IPS-18a (cell line): Measurements from ENCODE around the gene DCAF6.

Source experiments
- H3K27ac ChIP-seq: one replicate; pipeline ENCODE4 v1.5.1; 2013; ENCODE audit warnings: low read length
- H3K27me3 ChIP-seq: one replicate; pipeline ENCODE4 v1.6.1; 2013; ENCODE audit warnings: mild to moderate bottlenecking, low read length; ENCODE audit not compliant: control insufficient read depth, insufficient read depth
- H3K36me3 ChIP-seq: one replicate; pipeline ENCODE4 v1.6.1; 2013; ENCODE audit warnings: low read depth, low read length; ENCODE audit not compliant: control insufficient read depth
- H3K4me1 ChIP-seq: one replicate; pipeline ENCODE4 v1.6.1; 2013; ENCODE audit warnings: low read depth, low read length; ENCODE audit not compliant: control insufficient read depth
- H3K4me3 ChIP-seq: one replicate; pipeline ENCODE4 v1.5.1; 2013; ENCODE audit warnings: low read length
- H3K9ac ChIP-seq: one replicate; pipeline ENCODE4 v1.6.1; 2013; ENCODE audit warnings: mild to moderate bottlenecking, low read length, moderate library complexity
- H3K9me3 ChIP-seq: one replicate; pipeline ENCODE4 v1.6.1; 2013; ENCODE audit warnings: low read depth, low read length; ENCODE audit not compliant: control insufficient read depth

DCAF6 gene

DNA sequence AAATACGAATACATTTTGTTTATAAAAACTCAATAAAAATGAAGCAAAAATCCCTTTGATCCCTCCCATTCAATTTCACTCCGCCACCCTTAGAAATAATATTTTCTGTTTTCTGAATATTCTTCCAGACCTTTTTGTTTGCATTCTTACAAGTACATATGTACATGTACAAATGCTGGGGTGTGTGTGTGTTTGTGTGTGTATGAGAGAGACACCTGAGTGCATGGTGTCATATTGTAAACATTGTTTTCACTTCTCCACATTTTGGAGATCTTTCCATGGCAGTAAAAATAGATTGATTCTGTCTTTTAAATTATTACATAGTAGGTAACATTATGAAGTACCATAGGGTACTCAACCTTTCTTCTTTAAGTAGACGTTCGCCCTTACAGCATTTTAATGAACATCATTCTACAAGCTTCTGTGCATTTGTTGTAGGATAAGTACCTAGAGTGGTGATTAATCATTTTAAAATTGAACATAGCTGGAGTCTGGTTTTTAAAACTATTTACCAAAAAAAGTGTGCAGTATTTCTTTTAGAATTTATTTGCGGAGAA, 1.7 kb downstream of the DCAF6 start:
- H3K4me3 ChIP-seq, result peak overlapping the region; percentile 76
- no peaks in the 10 kb centered on the region for H3K9me3 ChIP-seq
- no peaks in the 10 kb centered on the region for H3K27me3 ChIP-seq
- H3K36me3 ChIP-seq, result no peaks in the 10 kb centered on the region
- peaks cover 9% of the 10 kb centered on the region for H3K4me1 ChIP-seq
- H3K9ac ChIP-seq, result peak overlapping the region; percentile 93
- H3K27ac ChIP-seq, result no peak overlapping the region

DNA sequence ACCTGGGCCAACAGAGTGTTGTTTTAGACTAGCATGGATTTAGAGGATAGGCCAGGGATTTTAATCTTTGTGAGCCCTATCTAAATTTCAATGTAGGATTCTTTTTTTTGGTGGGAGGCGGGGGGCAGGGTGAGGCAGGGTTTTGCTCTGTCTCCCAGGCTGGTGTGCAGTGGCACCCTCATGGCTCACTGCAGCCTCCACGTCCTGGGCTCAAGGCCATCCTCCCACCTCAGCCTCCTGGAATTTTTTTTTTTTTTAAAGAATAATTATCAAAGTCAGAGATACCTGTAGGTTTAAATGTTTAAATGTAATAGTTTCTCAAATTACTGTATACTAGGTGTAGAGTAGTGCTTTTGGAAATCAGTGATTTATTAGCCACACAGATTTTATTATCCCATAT, 3.8 kb downstream of the DCAF6 start:
- peaks cover 9% of the 10 kb centered on the region for H3K4me1 ChIP-seq
- no peak overlapping the region for H3K27ac ChIP-seq
- H3K9ac ChIP-seq, result no peak overlapping the region
- H3K36me3 ChIP-seq, result no peaks in the 10 kb centered on the region
- no peaks in the 10 kb centered on the region for H3K9me3 ChIP-seq
- no peaks in the 10 kb centered on the region for H3K27me3 ChIP-seq
- no peak overlapping the region for H3K4me3 ChIP-seq

DNA sequence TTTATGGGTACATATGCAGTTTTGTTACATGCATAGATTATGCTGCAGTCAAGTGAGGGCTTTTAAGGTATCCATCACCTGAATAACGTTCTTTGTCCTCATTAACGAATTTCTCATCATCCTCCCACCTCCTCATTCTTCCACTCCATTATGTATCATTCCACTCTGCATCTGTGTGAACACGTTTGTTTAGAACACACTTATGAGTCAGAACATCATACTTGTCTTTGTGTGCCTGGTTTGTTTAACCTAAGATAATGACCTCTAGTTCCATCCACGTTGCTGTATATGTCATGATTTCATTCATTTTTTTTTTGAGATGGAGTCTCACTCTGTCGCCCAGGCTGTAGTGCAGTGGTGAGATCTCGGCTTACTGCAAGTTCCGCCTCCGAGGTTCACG, 7.1 kb downstream of the DCAF6 start:
- H3K9me3 ChIP-seq, result no peaks in the 10 kb centered on the region
- H3K27me3 ChIP-seq, result no peaks in the 10 kb centered on the region
- H3K4me1 ChIP-seq, result peaks cover 1% of the 10 kb centered on the region
- H3K36me3 ChIP-seq, result no peaks in the 10 kb centered on the region
- no peak overlapping the region for H3K9ac ChIP-seq
- no peak overlapping the region for H3K4me3 ChIP-seq
- no peak overlapping the region for H3K27ac ChIP-seq

DNA sequence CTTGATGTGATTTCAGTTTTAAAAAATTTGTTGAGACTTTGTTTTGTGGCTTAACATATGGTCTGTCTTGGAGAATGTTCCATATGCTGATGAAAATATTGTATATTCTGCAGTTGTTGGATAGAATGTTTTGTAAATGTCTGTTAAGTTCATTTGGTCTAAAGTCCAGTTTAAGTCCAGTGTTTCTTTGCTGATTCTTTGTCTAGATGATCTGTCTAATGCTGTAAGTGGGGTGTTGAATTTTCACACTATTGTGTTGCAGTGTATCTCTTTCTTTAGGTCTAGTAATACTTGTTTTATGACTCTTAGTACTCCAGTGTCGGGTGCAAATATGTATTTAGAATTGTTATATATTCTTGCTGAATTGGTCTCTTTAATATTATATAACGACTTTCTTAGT, 11.2 kb downstream of the DCAF6 start:
- Histone ChIP-seq H3K27ac (no peak overlapping the region), H3K27me3 (no peaks in the 10 kb centered on the region), H3K36me3 (peaks cover 3% of the 10 kb centered on the region), H3K4me3 (no peak overlapping the region), H3K9me3 (no peaks in the 10 kb centered on the region), H3K4me1 (no peaks in the 10 kb centered on the region), H3K9ac (no peak overlapping the region)

DNA sequence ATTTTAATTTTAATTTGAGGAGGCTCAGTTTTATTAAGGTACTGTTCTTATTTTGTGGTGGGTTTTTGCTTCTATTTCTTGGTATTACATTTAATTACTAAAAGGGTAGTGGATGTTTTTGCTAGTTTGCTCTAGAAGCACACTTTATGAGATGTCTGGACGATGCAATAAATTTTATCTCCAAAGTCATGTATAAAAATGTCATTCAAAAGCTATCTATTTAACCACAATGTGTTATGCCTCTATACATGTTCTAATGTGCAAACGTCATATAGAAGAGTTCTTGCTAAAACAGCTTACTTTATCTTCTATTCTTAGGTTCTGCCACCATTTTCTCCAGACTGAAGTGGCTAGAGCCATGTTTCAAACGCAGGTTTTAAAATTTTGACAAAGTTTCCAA, 13.3 kb downstream of the DCAF6 start:
- H3K27me3 ChIP-seq, result no peaks in the 10 kb centered on the region
- no peak overlapping the region for H3K9ac ChIP-seq
- H3K4me3 ChIP-seq, result no peak overlapping the region
- no peaks in the 10 kb centered on the region for H3K9me3 ChIP-seq
- H3K4me1 ChIP-seq, result no peaks in the 10 kb centered on the region
- peaks cover 3% of the 10 kb centered on the region for H3K36me3 ChIP-seq
- no peak overlapping the region for H3K27ac ChIP-seq

DNA sequence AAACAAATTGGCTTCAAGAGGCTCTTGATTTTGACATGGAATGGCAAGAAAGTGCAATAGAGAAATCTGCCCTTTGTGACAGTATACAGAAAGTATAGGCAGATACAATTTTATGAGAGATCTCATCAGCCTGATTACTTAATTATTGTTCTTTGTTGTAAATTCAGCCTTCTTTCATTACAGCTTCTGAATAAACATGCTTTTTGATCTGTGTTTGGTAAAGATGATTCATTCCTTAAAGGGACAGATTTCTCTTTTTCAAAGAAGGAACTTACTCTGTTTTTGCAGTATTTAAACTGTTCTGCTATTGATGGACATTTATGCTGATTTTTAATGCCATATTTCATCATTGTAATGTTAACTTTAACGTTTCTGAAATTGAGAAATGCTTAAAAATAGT, 14.1 kb downstream of the DCAF6 start:
- H3K9ac ChIP-seq, result no peak overlapping the region

DNA sequence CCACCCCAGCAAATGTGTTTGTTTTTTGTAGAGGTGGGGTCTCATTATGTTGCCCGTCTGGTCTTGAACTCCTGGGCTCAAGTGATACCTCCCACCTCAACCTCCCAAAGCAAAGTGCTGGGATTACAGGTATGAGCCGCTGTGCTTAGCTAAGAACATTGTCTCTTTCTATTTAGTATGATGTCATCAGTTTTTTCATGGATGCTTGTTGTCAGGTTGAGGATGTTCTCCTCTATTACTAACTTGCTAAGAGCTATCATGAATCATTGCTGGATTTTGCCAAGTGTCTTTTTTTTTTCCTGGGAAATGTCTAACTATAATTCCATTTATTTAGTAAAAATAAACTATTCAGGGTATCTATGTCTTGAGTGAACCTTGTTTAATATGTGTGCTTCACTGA, 19.4 kb downstream of the DCAF6 start:
- no peaks in the 10 kb centered on the region for H3K27me3 ChIP-seq
- no peaks in the 10 kb centered on the region for H3K9me3 ChIP-seq

More for the DNA sequence above, 14.1 kb downstream of the DCAF6 start:
- no peaks in the 10 kb centered on the region for H3K9me3 ChIP-seq
- no peak overlapping the region for H3K4me3 ChIP-seq
- H3K27me3 ChIP-seq, result no peaks in the 10 kb centered on the region
- peaks cover 3% of the 10 kb centered on the region for H3K36me3 ChIP-seq
- H3K4me1 ChIP-seq, result no peaks in the 10 kb centered on the region
- no peak overlapping the region for H3K27ac ChIP-seq

DNA sequence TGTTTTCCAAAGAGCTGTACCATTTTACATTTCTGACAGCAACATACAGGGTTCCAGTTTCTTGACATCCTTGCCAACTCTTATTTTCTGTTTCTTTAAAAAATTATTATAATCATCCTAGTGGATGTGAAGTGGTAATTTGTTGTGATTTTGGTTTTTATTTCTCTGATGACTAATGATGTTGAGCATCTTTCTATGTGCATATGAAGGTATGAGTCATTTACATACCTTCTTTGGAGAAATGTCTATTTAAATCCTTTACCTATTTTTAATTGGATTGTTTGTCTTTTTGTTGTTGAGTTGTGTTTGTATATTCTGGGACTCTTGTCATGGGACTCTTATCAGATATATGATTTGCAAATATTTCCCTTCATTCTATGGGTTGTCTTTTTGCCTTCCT, 21.2 kb downstream of the DCAF6 start:
- Histone ChIP-seq H3K9me3 (no peaks in the 10 kb centered on the region), H3K27ac (no peak overlapping the region), H3K4me1 (no peaks in the 10 kb centered on the region), H3K36me3 (no peaks in the 10 kb centered on the region), H3K4me3 (no peak overlapping the region), H3K27me3 (no peaks in the 10 kb centered on the region), H3K9ac (no peak overlapping the region)

More for the DNA sequence above, 19.4 kb downstream of the DCAF6 start:
- H3K27ac ChIP-seq, result no peak overlapping the region
- H3K9ac ChIP-seq, result no peak overlapping the region
- H3K36me3 ChIP-seq, result peaks cover 3% of the 10 kb centered on the region
- no peak overlapping the region for H3K4me3 ChIP-seq
- no peaks in the 10 kb centered on the region for H3K4me1 ChIP-seq

DNA sequence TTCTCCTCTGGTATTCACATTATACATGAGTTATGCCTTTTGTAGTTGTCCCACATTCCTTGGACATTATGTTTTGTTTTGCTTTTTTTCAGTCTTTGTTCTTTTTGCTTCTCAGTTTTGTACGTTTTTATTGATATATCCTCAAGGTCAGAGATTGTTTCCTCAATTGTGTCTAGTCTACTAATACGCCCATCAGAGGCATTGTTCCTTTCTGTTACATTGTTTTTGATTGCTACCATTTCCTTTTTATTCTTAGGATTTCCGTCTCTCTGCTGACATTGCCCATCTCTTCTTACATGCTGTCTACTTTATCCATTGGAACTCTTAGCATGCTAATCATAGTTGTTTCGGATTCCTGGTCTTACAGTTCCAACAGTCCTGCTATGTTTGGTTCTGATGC, 28.2 kb downstream of the DCAF6 start:
- no peaks in the 10 kb centered on the region for H3K9me3 ChIP-seq
- H3K36me3 ChIP-seq, result no peaks in the 10 kb centered on the region

DNA sequence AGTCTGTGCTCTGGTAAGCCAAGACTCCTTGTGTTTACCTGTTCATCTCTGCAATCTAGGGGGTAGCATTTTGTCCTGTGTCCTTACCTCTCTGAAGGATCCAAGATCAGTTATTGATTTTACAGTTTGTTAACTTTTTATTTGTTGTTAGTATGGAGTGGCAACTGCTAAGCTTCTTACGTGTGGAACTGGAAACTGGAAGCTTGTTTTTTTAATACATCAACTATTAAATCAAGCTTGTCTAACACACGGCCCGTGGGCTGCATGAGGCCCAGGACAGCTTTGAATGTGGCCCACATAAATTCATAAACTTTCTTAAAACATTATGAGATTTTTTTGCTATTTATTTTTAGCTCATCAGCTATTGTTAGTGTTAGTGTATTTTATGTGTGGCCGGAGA, 29.6 kb downstream of the DCAF6 start:
- H3K9ac ChIP-seq, result no peak overlapping the region
- no peaks in the 10 kb centered on the region for H3K9me3 ChIP-seq
- H3K36me3 ChIP-seq, result no peaks in the 10 kb centered on the region
- H3K27ac ChIP-seq, result no peak overlapping the region
- H3K27me3 ChIP-seq, result no peaks in the 10 kb centered on the region
- H3K4me1 ChIP-seq, result no peaks in the 10 kb centered on the region
- H3K4me3 ChIP-seq, result no peak overlapping the region

More for the DNA sequence above, 28.2 kb downstream of the DCAF6 start:
- no peak overlapping the region for H3K27ac ChIP-seq
- H3K9ac ChIP-seq, result no peak overlapping the region
- no peak overlapping the region for H3K4me3 ChIP-seq
- H3K4me1 ChIP-seq, result no peaks in the 10 kb centered on the region
- H3K27me3 ChIP-seq, result no peaks in the 10 kb centered on the region

DNA sequence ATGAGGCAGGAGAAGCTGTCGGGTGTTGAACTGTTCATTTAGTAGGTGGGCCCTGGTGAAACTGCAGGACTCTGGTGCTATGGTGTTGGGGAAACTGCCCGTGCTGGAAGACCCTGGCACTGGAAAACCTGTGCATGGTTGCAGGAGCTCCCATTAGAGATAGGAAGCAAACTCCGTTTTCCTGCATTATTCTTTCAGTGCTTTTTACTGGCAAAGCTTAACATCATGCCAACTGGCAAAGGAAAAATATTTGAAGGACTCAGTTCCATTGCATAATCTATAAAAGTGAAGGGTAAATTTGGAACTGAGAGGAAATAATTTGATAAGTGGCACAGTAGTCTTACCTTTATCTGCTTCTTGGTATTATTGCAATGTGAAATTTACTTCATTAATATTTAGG, 32.1 kb downstream of the DCAF6 start:
- no peaks in the 10 kb centered on the region for H3K36me3 ChIP-seq
- no peak overlapping the region for H3K9ac ChIP-seq
- no peaks in the 10 kb centered on the region for H3K9me3 ChIP-seq
- no peak overlapping the region for H3K4me3 ChIP-seq
- H3K27me3 ChIP-seq, result no peaks in the 10 kb centered on the region
- no peaks in the 10 kb centered on the region for H3K4me1 ChIP-seq
- no peak overlapping the region for H3K27ac ChIP-seq

DNA sequence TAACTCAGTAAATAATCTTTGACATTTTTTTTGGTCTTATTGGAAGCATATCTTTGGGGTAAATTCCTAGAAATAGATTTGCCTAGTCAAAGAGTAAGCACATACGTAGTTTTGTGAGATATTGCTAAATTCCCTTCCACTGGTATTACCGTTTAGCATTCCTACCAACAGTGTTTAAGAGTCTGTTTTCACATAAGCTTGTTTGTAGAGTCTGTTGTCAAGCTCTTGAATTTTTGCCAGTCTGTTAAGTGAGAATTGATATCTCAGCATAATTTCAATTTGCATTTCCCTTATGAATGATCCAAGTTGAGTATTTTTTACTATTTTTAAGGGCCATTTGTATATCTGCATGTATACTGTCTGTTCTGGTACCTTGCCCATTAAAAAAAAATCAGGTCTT, 37.3 kb downstream of the DCAF6 start:
- Histone ChIP-seq H3K27me3 (no peaks in the 10 kb centered on the region), H3K36me3 (peaks cover 12% of the 10 kb centered on the region), H3K9me3 (no peaks in the 10 kb centered on the region), H3K4me1 (no peaks in the 10 kb centered on the region), H3K27ac (no peak overlapping the region), H3K4me3 (no peak overlapping the region), H3K9ac (no peak overlapping the region)
